H7 (cell line): Measurements from ENCODE around the gene WASF3. TPM values are rescaled to one million over a fixed set of nuclear protein-coding genes. Genes with fewer than 3 reads are reported as not detected.
"Not testable (repeated sequence)": the region's sequence is repeated elsewhere in the genome, so short reads cannot be mapped to it uniquely, and the experiment has no call there.

Experiments
- DNase-seq: peaks from one replicate; pipeline ENCODE4 v3.0.0; 2012
- H3K27me3 ChIP-seq: 2 replicates; pipeline ENCODE4 v1.6.0; 2011; ENCODE audit warnings: mild to moderate bottlenecking, low read length; ENCODE audit not compliant: control insufficient read depth, insufficient read depth
- H3K36me3 ChIP-seq: replicated peaks from 2 replicates; pipeline ENCODE4 v1.5.1; 2011; ENCODE audit warnings: low read length; ENCODE audit not compliant: control insufficient read depth, insufficient read depth
- H3K4me3 ChIP-seq: 2 replicates; pipeline ENCODE4 v1.5.1; 2011; ENCODE audit warnings: low read depth, mild to moderate bottlenecking, control low read depth, low read length, moderate library complexity; ENCODE audit not compliant: insufficient read depth
- total RNA-seq: library from RNA; depleted of rRNA; stranded (reverse); fragments of >200 nt; shearing (Covaris generic); gene quantifications from 2 replicates; pipeline ENCODE4 v1.2.3, GENCODE V29; 2014

The WASF3 gene
- total RNA-seq, 1 experiment from 2014 or later = 19.1 TPM

DNA sequence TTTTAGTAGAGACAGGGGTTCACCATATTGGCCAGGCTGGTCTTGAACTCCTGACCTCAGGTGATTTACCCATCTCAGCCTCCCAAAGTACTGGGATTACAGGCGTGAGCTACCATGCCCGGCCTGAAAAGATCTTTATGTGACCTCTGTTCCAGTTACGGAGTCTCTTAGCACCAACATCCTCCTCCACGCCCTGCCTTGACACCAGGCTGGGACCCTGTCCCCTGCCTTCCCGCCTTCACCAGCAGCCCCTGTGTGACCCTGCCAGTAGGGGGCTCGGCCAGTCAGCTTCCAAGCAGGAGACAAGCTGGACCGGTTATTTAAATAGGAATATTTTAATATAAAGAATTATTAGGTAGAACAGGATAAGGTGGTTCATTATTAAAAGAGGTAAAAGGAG lies 148.9 kb downstream of the WASF3 start:
- no peaks in the 10 kb centered on the region for H3K36me3 ChIP-seq
- DNase-seq = no peak
- no peaks in the 10 kb centered on the region for H3K27me3 ChIP-seq
- no peak overlapping the region for H3K4me3 ChIP-seq

DNA sequence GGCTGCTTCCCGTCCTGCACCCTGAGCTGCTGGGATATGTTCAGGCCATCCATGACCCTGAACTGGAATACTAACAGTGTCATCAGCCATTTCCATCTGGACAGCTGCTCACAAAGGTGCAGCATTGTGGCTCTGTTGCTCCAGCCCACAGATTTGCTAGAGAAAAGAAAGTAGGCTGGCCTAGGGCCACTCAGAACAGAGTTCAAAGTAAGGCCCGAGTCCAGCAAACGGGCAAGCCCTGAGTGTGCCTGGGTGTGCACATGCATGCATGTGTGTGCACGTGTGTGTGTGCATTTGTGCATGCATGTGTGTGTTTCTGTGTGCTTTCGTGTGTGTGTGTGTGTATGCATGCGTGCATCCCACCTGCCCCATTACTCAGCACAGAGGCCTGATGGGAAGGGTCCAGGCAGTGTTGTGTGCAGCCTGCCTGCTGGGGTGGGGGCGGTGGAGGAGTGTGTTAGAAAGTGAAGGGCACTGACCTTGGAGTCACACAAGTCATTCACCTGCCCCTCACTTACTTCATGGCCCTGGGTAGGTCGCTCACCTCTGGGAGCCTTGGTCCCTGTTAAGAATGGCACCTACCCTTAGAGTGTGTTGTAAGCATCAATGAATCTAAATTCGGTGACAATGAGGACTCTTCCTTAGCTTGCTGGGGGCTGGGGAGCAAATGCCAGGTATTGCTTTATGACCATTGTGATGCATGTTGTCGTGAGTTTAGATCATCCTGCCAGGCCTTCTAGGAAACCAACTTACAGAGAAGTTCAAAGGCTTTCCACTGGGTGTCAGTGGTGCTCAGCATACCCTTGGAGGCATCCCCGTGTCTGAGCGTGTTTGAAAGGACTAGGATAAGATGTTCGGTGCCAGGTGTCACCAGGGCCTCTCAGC lies 149.9 kb downstream of the WASF3 start:
- Histone ChIP-seq H3K36me3 (no peaks in the 10 kb centered on the region), H3K4me3 (no peak overlapping the region), H3K27me3 (no peaks in the 10 kb centered on the region)
- peak; percentile 86 for DNase-seq

DNA sequence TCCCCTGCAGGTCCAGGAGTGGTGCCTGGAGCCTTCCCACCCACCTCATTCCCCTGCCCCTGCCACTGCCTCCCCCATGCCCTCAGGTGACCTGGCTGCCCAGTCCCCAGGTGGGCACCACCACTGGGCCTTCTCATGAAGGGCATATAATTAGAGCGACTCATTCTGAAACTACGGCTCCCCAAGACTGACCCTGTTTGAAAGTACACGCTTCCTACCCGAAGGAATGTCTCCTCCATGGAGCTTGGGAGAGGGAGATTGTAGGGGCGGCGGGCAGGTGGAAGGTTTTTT lies 150.5 kb downstream of the WASF3 start:
- no peak for DNase-seq
- Histone ChIP-seq H3K36me3 (no peaks in the 10 kb centered on the region), H3K4me3 (no peak overlapping the region), H3K27me3 (no peaks in the 10 kb centered on the region)

DNA sequence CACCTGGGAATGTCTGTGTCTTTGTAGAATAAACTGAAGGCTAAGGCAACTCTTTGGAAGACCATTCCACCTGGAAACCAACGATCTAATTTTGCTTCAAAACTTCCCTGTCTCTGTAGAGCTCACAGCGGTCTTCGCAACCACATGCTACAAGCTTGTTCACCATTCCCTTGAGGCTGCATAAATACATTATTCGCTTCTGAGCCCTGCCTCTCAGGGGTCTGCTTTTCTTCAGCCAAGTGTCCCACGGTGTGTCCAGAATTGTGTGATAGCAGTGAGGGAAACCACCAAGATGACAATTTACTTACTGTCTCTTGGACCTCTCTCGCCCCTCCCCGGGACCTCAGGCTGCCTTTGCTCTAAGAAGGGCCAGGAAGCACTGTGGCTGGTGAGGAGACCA lies 152.0 kb downstream of the WASF3 start:
- no peaks in the 10 kb centered on the region for H3K27me3 ChIP-seq
- H3K36me3 ChIP-seq = no peaks in the 10 kb centered on the region
- H3K4me3 ChIP-seq = no peak overlapping the region
- no peak for DNase-seq

DNA sequence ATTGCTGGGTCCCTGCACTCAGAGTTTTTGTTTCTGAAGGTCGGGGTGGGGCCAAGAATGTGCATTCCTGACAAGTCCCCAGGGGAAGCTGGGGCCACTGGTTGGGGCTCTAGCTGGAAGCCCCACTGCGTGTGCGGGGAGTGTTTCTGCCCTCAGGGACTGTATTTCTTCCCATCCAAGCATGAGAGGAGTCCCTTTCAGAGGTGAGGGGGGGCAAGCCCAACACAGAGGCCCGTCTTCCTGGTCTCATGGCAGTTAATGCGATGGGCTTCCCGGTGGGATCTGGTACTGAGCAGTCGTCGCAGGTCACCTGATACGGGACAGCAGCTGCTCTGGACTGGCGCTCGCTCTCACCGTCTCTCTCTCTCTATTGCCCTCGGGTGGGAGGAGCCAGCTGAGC lies 152.7 kb downstream of the WASF3 start:
- Histone ChIP-seq H3K27me3 (no peaks in the 10 kb centered on the region), H3K36me3 (no peaks in the 10 kb centered on the region), H3K4me3 (no peak overlapping the region)
- DNase-seq = no peak

DNA sequence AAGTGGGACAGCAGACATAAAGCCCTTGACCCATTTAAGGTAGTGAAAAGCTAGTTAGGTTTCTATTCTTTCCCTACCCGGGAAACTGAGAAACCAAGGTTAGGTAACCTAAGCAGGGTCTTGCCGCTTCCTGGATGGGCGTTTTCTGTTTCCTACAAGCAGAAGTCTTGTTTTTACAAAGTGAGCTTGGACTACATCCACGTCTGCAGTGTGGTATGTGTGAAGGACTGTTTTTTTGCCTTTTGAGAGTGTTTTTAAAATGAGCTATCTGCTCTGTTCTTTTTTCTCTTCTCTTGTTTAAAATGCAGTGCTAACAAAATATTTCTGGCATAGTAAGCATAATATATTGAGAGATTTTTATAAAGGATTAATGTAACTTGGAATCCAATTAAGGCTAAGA lies 153.7 kb downstream of the WASF3 start:
- DNase-seq = no peak
- H3K27me3 ChIP-seq = no peaks in the 10 kb centered on the region
- no peak overlapping the region for H3K4me3 ChIP-seq
- no peaks in the 10 kb centered on the region for H3K36me3 ChIP-seq

DNA sequence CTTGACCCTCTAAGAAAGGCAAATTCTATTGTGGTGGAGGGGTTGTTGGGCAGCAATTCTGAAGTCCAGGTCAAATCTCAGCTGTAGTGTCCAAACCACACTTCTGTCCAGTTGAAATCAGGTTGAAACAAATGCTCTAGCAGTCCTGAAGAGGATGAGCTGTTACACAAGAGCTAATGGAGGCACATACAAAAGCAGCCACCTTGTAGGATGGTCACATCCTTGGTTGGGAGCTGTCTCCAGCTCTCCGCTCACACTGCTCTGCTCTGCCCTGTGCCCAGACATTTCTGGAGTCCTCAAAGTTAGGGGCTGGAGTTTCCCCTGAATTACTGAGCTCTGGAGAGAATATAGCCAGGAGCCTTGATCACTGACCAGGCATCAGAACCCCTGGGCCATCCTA lies 155.9 kb downstream of the WASF3 start:
- Histone ChIP-seq H3K4me3 (no peak overlapping the region), H3K27me3 (no peaks in the 10 kb centered on the region)
- DNase-seq = no peak

DNA sequence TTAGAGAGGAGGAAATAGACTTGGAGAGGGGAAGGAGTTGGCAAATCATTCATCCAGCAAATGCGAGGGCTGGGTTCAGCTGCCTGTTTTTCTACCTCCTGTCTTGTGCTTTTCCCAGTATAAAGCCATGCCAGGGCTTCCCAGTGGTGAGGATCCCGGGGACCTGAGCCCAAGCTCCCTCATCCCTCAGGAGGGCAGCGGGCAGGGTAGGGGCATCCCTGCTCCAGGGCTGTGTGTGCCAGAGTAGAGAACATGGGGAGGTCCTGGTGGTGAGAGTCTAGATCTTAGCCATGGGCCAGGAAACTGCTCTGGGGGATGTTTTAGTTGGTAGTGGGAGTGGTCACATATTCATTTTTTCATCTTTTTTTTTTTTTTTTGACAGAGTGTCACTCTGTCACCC lies 159.5 kb downstream of the WASF3 start:
- Histone ChIP-seq H3K4me3 (no peak overlapping the region), H3K27me3 (no peaks in the 10 kb centered on the region), H3K36me3 (no peaks in the 10 kb centered on the region)
- no peak for DNase-seq

More for the DNA sequence above, 155.9 kb downstream of the WASF3 start:
- no peaks in the 10 kb centered on the region for H3K36me3 ChIP-seq

DNA sequence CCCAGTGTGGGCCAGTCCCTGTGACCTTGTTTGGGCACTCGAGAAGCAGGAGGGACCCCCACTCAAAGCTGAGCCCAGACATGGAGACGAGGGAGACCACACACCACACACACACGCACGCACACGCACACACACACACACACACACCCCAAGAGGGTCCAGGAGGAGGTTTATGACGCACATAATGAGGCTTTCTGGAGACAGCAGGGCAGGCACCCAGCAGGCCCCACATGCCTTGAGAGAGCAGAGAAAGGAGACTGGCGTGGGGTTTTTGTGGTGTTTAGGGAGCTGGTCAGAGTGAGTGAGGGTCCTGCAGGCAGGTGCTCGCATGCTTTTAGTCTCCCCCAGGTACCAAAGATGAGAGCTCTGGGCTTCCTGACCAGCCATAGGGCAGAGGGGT lies 160.7 kb downstream of the WASF3 start:
- DNase-seq = no peak
- no peak overlapping the region for H3K4me3 ChIP-seq

DNA sequence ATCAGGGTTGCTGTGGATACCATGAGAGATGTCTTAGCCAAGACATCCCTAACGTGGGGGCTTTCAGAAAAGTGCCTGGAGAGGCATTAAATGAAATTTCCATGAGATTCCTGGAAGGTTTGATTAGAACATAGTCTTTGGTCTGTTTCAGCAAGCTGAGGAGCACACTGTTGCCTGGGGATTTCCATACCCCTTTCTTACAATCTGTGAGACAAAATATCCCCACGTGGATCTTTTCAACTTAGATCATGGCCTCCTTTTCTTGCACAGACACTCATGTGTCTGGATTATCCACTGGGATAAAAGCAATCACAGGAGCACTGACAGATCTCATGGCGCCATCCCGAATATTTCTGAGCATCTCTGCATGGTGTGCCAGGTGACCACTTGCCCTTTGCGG lies 161.4 kb downstream of the WASF3 start:
- Histone ChIP-seq H3K4me3 (no peak overlapping the region), H3K36me3 (no peaks in the 10 kb centered on the region), H3K27me3 (no peaks in the 10 kb centered on the region)
- no peak for DNase-seq

More for the DNA sequence above, 160.7 kb downstream of the WASF3 start:
- Histone ChIP-seq H3K36me3 (no peaks in the 10 kb centered on the region), H3K27me3 (no peaks in the 10 kb centered on the region)

DNA sequence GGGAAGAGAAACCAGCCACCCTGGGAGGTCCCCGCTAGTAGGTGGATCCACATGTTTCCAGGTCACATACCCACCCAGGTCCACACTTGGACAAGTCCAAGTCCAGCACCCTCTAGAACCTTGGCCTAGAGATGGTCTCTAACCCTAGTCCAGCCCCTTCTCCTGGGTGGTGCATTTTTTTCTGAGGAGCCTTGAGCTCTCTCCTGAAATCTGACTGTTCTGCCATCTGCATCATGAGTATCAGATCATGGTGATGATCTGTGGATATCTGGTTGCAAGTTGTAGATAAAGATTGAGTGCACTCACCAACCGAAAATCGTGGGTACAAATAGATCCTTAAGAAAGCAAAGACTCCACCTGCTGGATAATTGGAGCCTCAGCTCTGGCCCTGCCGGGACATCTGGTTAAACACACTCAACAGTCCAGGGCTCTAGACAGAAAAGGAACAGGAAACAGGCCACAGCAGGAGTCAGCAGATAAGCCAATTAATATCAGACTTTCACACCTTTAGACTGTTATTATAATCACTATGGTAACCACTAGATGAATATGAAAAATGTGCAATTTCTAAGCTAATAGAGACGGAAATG lies 162.0 kb downstream of the WASF3 start:
- peak; percentile 49 for DNase-seq
- Histone ChIP-seq H3K36me3 (no peaks in the 10 kb centered on the region), H3K4me3 (no peak overlapping the region), H3K27me3 (no peaks in the 10 kb centered on the region)

DNA sequence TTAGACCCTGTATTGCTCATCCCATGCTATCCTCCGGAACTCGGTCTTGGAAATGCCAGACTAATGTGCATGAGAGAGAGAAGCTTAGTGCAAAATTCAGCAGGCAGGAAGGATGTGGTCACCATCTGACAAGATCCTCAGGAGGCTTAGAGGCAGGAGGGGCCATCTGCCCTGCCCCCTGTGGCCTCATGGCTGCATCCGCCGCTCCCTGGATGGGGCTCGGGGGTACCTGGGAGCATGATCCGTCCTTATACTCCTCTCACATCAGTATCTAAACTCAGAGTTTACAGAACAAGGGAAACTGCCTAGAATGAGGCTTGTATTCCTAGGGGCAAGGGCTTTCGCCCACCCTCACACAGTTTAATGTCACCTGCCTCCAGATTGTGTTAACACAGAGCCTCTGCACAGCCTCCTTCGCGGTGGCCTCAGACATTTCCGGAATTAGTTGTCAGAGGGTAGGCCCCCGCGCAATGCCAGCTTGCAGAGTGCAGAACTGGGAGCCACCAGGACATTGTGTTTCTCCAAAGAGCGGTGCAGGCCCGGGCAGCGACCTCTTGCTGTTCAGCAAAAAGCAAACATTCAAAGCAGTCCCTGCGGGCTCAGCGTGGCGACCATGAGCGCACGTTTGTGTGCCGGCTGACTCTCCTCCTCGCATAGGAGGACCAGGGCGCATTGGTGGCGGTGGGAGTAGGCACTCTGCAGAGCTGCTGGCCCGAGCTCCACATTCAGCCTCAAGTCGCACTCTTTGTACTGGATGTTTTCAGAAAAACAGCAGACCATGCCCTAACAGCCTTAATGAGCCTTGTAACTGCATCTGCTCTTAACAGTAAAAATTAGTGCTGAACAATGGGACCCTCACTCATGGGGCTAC lies 164.0 kb downstream of the WASF3 start:
- no peaks in the 10 kb centered on the region for H3K36me3 ChIP-seq
- H3K4me3 ChIP-seq = no peak overlapping the region
- H3K27me3 ChIP-seq = no peaks in the 10 kb centered on the region
- DNase-seq = peak; percentile 46

DNA sequence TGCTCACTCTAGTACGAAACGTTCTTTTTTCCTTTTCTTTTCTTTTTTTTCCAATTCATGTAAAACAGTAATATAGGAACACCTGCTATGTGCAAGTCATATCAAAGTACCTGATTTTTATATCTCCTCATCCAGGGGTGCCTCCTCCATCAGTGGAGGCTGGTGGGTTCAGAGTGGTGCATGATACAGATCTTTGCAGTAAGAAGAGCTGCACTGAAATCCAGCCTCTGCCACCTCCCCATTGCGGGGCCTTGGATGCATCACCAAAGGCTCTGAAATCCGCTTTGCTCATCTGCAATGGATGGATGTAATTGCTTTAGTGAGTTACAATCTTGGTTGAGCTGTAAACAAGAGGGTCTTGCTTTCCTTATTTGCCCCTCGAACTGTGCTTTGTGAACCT lies 164.8 kb downstream of the WASF3 start:
- DNase-seq = no peak
- Histone ChIP-seq H3K4me3 (no peak overlapping the region), H3K27me3 (no peaks in the 10 kb centered on the region), H3K36me3 (no peaks in the 10 kb centered on the region)

DNA sequence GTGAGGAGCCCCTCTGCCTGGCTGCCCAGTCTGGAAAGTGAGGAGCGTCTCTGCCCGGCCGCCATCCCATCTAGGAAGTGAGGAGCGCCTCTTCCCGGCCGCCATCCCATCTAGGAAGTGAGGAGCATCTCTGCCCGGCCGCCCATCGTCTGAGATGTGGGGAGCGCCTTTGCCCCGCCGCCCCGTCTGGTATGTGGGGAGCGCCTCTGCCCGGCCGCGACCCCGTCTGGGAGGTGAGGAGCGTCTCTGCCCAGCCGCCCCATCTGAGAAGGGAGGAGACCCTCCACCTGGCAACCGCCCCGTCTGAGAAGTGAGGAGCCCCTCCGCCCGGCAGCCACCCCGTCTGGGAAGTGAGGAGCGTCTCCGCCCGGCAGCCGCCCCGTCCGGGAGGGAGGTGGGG lies 166.1 kb downstream of the WASF3 start:
- not testable (repeated sequence) for DNase-seq, H3K27me3 ChIP-seq, H3K36me3 ChIP-seq, H3K4me3 ChIP-seq

DNA sequence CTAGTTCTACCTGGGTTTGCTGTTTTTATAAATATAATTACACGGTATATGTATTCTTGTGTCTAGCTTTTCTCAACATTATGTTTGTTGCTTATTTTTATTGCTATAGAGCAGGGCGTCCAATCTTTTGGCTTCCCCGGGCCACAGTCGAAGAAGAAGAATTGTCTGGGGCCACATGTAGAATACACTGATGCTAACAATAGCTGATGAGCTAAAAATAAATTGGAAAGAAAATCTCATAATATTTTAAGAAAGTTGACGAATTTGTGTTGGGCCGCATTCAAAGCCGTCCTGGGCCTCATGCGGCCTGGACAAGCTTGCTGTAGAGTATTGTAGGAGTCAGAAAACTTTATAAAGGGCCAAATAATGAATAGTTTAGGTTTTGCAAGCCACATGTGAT lies 169.2 kb downstream of the WASF3 start:
- Histone ChIP-seq H3K36me3 (no peaks in the 10 kb centered on the region), H3K4me3 (no peak overlapping the region), H3K27me3 (no peaks in the 10 kb centered on the region)
- no peak for DNase-seq
